Measurements from ENCODE around the gene CALD1. TPM values are rescaled to one million over a fixed set of nuclear protein-coding genes. Genes with fewer than 3 reads are reported as not detected.

The CALD1 gene
- total and polyA plus RNA-seq, 10 donors = 42.4 to 333 (median 212) TPM

GRCh38 chr7:134940729-134941128 is 161.3 kb downstream of the CALD1 start:
- H3K4me1 ChIP-seq = peaks cover 0 to 3% (median 0%) of the 10 kb centered on the region in 6 donors
- intact Hi-C loops (cut with DNase I; ENCODE audit: low total_unique reads) = loop anchor here (5.0 to 10.0 kb wide), 2 partner anchors 253 to 306 kb away; no protein-coding TSS in a partner anchor

GRCh38 chr7:134941185-134941900 is 161.9 kb downstream of the CALD1 start:
- H3K27me3 ChIP-seq (replicated peaks in 1 of 7) = no peaks in the 10 kb centered on the region
- no peak overlapping the region for H3K4me3 ChIP-seq
- H3K4me1 ChIP-seq = peaks cover 0 to 3% (median 0%) of the 10 kb centered on the region in 6 donors
- intact Hi-C loops (cut with DNase I; ENCODE audit: low total_unique reads) = loop anchor here (5.0 to 10.0 kb wide), 2 partner anchors 254 to 307 kb away; no protein-coding TSS in a partner anchor
- WGBS, 5 donors = 70 to 82% (median 75%) methylated on average over 3 of the region's 3 CpGs
- no peaks in the 10 kb centered on the region for H3K36me3 ChIP-seq
- H3K9me3 ChIP-seq = no peaks in the 10 kb centered on the region
- H3K27ac ChIP-seq = no peak overlapping the region
- DNase-seq = no peak
- TF ChIP-seq CTCF (IDR thresholded peaks at IDR 0.05 in 8 of 11, conservative IDR thresholded peaks at IDR 0.05 in 3 of 11) (no peak), POLR2A (IDR thresholded peaks at IDR 0.05) (no peak)

More at GRCh38 chr7:134940729-134941128, 161.3 kb downstream of the CALD1 start:
- Histone ChIP-seq H3K27ac (no peak overlapping the region), H3K4me3 (no peak overlapping the region), H3K27me3 (replicated peaks in 1 of 7) (no peaks in the 10 kb centered on the region), H3K9me3 (no peaks in the 10 kb centered on the region), H3K36me3 (no peaks in the 10 kb centered on the region)
- no peak for DNase-seq
- TF ChIP-seq POLR2A (IDR thresholded peaks at IDR 0.05) (no peak), POLR2AphosphoS5 (IDR thresholded peaks at IDR 0.05) (no peak), CTCF (IDR thresholded peaks at IDR 0.05 in 8 of 11, conservative IDR thresholded peaks at IDR 0.05 in 3 of 11) (no peak)

GRCh38 chr7:134941952-134942351 is 162.5 kb downstream of the CALD1 start:
- WGBS, 5 donors = 84 to 91% (median 84%) methylated on average over 5 of the region's 5 CpGs
- DNase-seq = no peak
- TF ChIP-seq POLR2AphosphoS5 (IDR thresholded peaks at IDR 0.05) (no peak), POLR2A (IDR thresholded peaks at IDR 0.05) (no peak), CTCF (IDR thresholded peaks at IDR 0.05 in 8 of 11, conservative IDR thresholded peaks at IDR 0.05 in 3 of 11) (no peak)
- Histone ChIP-seq H3K36me3 (peaks cover 0 to 5% (median 0%) of the 10 kb centered on the region in 6 donors), H3K27me3 (replicated peaks in 1 of 7) (no peaks in the 10 kb centered on the region), H3K9me3 (no peaks in the 10 kb centered on the region), H3K4me3 (no peak overlapping the region), H3K4me1 (peaks cover 0 to 3% (median 0%) of the 10 kb centered on the region in 6 donors), H3K27ac (no peak overlapping the region)
- intact Hi-C loops (cut with DNase I; ENCODE audit: low total_unique reads) = loop anchor here (5.0 to 10.0 kb wide), 2 partner anchors 255 to 307 kb away; no protein-coding TSS in a partner anchor

- H3K9me3 ChIP-seq = no peaks in the 10 kb centered on the region
- no peak overlapping the region for H3K4me3 ChIP-seq
- intact Hi-C loops (cut with DNase I; ENCODE audit: low total_unique reads) = loop anchor here (5.0 to 10.0 kb wide), 2 partner anchors 256 to 308 kb away; no protein-coding TSS in a partner anchor
- no peak for DNase-seq
- no peak overlapping the region for H3K27ac ChIP-seq
- no peaks in the 10 kb centered on the region for H3K4me1 ChIP-seq
- H3K36me3 ChIP-seq = peaks cover 0 to 15% (median 0%) of the 10 kb centered on the region in 6 donors
- no peaks in the 10 kb centered on the region for H3K27me3 ChIP-seq (replicated peaks in 1 of 7)
- TF ChIP-seq POLR2A (IDR thresholded peaks at IDR 0.05) (no peak), POLR2AphosphoS5 (IDR thresholded peaks at IDR 0.05) (no peak), CTCF (IDR thresholded peaks at IDR 0.05 in 8 of 11, conservative IDR thresholded peaks at IDR 0.05 in 3 of 11) (no peak)
- 66 to 81% (median 69%) methylated on average over 9 of the region's 9 CpGs for WGBS, 5 donors
Observed at GRCh38 chr7:134942690-134943466, 163.4 kb downstream of the CALD1 start.

All from spleen (tissue), 11 donors.